SJCRH30 (cell line): ENCODE data around the gene SMAP1. TPM values are rescaled to one million over a fixed set of nuclear protein-coding genes. Genes with fewer than 3 reads are reported as not detected.

Experiments used
- DNase-seq, 2 experiments: peaks; one replicate each; pipeline ENCODE4 v3.0.0-alpha.2; 2015 to 2020
- H3K27ac ChIP-seq: fragments of 250-450 bp; sonication (Bioruptor Pico); 2 replicates; pipeline ENCODE4 v1.5.1; 2020; ENCODE audit warnings: mild to moderate bottlenecking, moderate library complexity
- H3K27me3 ChIP-seq: fragments of 250-450 bp; sonication (Bioruptor Pico); 2 replicates; pipeline ENCODE4 v1.5.1; 2020; ENCODE audit warnings: mild to moderate bottlenecking, moderate library complexity
- H3K36me3 ChIP-seq: fragments of 250-450 bp; sonication (Bioruptor Pico); 2 replicates; pipeline ENCODE4 v1.5.1; 2020; ENCODE audit warnings: mild to moderate bottlenecking, moderate library complexity
- H3K4me1 ChIP-seq: fragments of 250-450 bp; sonication (Bioruptor Pico); 2 replicates; pipeline ENCODE4 v1.5.1; 2020; ENCODE audit warnings: mild to moderate bottlenecking, moderate library complexity
- H3K4me3 ChIP-seq: fragments of 250-450 bp; sonication (Bioruptor Pico); 2 replicates; pipeline ENCODE4 v1.5.1; 2020; ENCODE audit warnings: mild to moderate bottlenecking, moderate library complexity
- H3K9me3 ChIP-seq: fragments of 250-450 bp; sonication (Bioruptor Pico); replicated peaks from 2 replicates; pipeline ENCODE4 v1.5.1; 2020; ENCODE audit warnings: mild to moderate bottlenecking, moderate library complexity
- total RNA-seq: library from RNA; depleted of rRNA; stranded (reverse); fragments of >200 nt; shearing (Covaris generic); gene quantifications from 2 replicates; pipeline ENCODE4 v1.2.3, GENCODE V29; 2014; rRNA removed

SMAP1 gene
- total RNA-seq, 1 experiment from 2014 or later: 35.5 TPM

DNA sequence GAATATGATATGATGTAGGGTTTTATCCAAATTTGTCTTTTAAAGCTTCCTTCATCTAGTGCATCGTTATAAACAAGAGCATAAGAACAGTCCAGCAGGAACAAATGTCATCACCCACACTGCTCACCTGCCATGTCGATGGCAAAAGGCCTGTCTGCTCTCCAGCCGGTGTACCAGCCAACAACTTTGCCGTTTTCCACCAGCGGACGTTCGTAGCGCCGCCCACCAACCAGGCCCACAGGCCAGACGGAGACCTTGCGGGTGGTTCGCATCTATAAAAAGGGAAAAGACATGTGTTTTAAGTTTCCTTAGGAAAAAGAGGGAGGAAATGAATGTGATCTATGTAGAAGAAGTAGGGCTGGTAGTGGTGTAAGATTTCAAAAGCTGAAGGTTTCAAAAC, 226.3 kb downstream of the SMAP1 start:
- H3K27ac ChIP-seq: no peak overlapping the region
- H3K9me3 ChIP-seq: no peaks in the 10 kb centered on the region
- no peak for DNase-seq

DNA sequence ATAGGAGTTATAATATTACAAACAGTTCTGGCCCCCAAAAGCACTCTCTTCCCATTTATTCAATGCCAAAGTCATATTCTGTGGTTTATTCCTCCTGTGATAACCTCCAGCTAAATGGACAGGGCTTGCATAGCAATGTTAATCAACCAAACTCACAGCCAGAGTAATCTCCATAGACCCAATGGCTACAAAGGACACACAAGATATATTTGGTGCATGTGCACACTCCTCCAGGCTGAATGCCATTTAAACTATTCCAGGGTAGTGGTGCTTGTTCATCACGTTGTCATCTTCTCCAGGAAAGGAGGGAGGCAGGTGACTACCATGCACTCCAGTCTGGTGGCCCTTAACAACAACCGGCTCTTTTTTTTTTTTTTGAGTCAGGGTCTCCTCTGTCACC, 232.4 kb downstream of the SMAP1 start:
- Histone ChIP-seq H3K4me3 (no peak overlapping the region), H3K4me1 (no peaks in the 10 kb centered on the region), H3K9me3 (no peaks in the 10 kb centered on the region), H3K27ac (no peak overlapping the region), H3K27me3 (no peaks in the 10 kb centered on the region), H3K36me3 (no peaks in the 10 kb centered on the region)
- DNase-seq: no peak

More for the DNA sequence above, 226.3 kb downstream of the SMAP1 start:
- 0 out of 2 replicates have a peak, but pooled peaks cover 4% of the 10 kb centered on the region for H3K27me3 ChIP-seq
- H3K36me3 ChIP-seq: no peaks in the 10 kb centered on the region
- H3K4me1 ChIP-seq: no peaks in the 10 kb centered on the region
- no peak overlapping the region for H3K4me3 ChIP-seq

DNA sequence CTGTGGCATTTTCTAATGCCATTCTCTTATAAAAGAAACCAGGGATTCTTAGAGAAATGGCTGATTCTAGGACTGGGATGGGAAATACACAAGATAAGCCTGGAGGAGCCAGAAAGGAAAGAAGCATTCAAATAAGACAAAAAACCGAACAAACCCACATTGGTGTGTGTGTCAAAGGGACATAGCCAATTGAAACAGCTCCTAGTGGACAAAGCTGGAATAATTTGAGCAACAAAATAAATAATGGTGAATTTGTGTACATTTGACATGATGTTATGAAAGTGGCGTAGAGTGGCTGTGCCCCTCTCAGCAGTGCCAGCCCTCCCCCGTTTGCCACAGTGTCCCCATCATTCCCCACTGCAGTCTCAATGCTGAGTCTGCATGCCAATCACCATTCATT, 233.6 kb downstream of the SMAP1 start:
- DNase-seq: no peak
- H3K9me3 ChIP-seq: no peaks in the 10 kb centered on the region
- H3K4me1 ChIP-seq: no peaks in the 10 kb centered on the region
- H3K4me3 ChIP-seq: no peak overlapping the region
- H3K27ac ChIP-seq: no peak overlapping the region
- H3K36me3 ChIP-seq: no peaks in the 10 kb centered on the region
- H3K27me3 ChIP-seq: no peaks in the 10 kb centered on the region

DNA sequence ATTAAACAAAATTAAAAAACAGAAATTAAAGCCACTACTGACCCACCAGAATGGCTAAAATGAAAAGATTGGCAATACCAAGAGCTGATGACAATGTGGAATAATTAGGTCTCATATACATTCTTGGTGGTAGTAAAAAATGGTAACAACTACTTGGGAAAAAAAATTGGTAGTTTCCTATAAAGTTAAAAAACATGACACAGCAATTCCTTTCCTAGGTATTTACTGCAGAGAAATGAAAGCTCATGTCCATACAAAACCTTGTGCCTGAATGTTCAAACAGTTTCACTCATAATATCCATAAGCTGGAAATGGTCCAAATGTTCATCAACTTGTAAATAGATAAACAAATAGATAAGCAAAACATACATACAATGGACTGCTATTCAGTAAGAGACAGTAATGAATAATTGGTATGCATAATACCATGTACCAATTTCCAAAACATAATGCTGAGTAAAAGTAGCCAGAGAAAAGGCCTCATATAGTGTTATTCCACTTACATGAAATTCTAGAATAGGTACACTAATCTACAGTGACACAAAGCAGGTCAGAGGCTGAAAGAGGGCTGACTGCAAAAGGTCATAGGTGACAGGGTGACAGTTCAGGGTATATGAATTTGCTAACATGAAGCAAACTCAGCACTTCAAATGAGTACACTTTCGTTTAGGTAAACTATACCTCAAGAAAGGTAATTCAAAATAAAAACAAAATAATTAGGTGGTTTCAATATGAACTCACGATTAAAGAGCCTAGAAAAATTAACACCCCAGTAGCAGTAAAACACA, 236.2 kb downstream of the SMAP1 start:
- no peaks in the 10 kb centered on the region for H3K27me3 ChIP-seq
- H3K9me3 ChIP-seq: no peaks in the 10 kb centered on the region
- no peak overlapping the region for H3K4me3 ChIP-seq
- DNase-seq: no peak
- H3K36me3 ChIP-seq: no peaks in the 10 kb centered on the region
- no peaks in the 10 kb centered on the region for H3K4me1 ChIP-seq
- no peak overlapping the region for H3K27ac ChIP-seq

DNA sequence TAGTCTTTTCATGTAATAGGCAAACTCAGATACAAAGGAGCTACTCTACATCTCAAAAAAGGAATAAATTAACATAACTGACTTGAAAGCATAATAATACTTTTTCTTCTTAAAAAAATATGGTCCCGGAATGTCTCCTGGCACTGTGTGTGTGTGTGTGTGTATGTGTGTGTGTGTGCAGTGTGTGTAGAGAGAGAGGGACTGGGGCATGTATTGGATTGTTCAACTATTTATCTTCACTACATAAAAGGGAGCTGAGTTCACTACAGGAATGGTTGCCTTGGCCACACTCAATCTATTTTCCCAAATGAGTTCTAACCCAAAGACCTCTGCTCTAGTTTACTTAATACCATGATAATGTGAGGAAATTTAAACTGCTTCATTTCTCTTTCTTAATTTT, 238.1 kb downstream of the SMAP1 start:
- Histone ChIP-seq H3K4me3 (no peak overlapping the region), H3K27ac (no peak overlapping the region), H3K9me3 (no peaks in the 10 kb centered on the region), H3K4me1 (no peaks in the 10 kb centered on the region), H3K36me3 (no peaks in the 10 kb centered on the region), H3K27me3 (no peaks in the 10 kb centered on the region)
- no peak for DNase-seq

Other genes starting within 250 kb of the SMAP1 start
- gene SDHAF4, start 101.0 kb upstream of the SMAP1 start, total RNA-seq: 7.2 and 10.6 TPM in 2 replicates